Keratinocyte (primary cell): ENCODE data around the gene PLAAT1.

Source experiments
- CTCF ChIP-seq, 3 experiments: IDR thresholded peaks in 1 of 3; conservative IDR thresholded peaks in 1 of 3; optimal IDR thresholded peaks in 1 of 3; 2 replicates in 2 of 3; 3 replicates in 1 of 3; pipeline versions ENCODE3 to v1.5.1; 2011; ENCODE audit warnings: low read length in 3 of 3, mild to moderate bottlenecking in 3 of 3, moderate library complexity in 2 of 3, control low read depth in 1 of 3, inconsistent platforms in 1 of 3; ENCODE audit not compliant: insufficient read depth in 2 of 3; ENCODE audit errors: extremely low read depth in 1 of 3
- EZH2 ChIP-seq: IDR thresholded peaks from one replicate; pipeline ENCODE4 v1.6.1; 2012; ENCODE audit warnings: inconsistent platforms, mild to moderate bottlenecking, low read length, moderate library complexity

- TF ChIP-seq CTCF (optimal IDR thresholded peaks at IDR 0.05 in 1 of 3, IDR thresholded peaks at IDR 0.05 in 1 of 3, conservative IDR thresholded peaks at IDR 0.05 in 1 of 3; ENCODE audit: extremely low read depth in 1 of 3, insufficient read depth in 2 of 3, low read length in 3 of 3) (no peak), EZH2 (no peak)
Observed at GRCh38 chr3:193241716-193242115, 694 bp downstream of the PLAAT1 start.
